SU-DHL-6 (cell line): ENCODE results near the gene SOX1.

Experiments used
- EZH2phosphoT487 ChIP-seq: fragments of 200-600 bp; sonication (generic), shearing (Covaris generic); conservative IDR thresholded peaks from 2 replicates; pipeline ENCODE4 v1.6.1; 2018; ENCODE audit warnings: mild to moderate bottlenecking, antibody characterized with exemption, low read length, moderate library complexity, mixed read lengths
- TF ChIP-seq, protein P1 (sequence below): fragments of 200-600 bp; sonication (generic); IDR thresholded peaks from one replicate; pipeline ENCODE4 v1.5.1; 2017; ENCODE audit warnings: antibody characterized with exemption, mild to moderate bottlenecking, low read length, moderate library complexity; ENCODE audit not compliant: insufficient read depth, poor library complexity, severe bottlenecking

DNA sequence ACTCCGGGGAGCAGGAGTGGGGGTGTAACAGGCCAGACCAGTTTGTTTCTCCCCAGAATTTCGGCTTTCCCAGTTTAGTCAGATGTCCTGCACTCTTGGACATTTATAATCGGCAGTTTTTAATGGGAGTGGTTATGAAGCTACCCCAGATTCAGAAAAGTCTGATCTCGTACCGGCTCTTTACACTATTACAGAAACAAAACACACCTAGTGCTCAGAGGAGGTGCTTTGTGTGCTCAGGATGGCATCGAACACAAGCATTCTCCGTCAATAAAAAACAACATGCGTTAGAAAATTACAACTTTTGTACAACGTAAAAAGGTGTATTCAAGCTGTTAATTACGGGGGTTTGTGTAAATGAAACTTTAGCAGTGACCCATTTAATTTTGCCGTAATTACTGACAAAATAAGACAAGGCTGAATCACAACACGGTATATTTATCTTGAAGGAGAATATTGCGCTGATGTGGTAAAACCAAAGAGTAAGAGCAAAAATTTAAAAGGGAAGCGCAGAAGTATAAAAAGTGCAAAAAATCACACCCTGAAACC lies 6.6 kb upstream of the SOX1 start:
- TF ChIP-seq, protein P1, sequence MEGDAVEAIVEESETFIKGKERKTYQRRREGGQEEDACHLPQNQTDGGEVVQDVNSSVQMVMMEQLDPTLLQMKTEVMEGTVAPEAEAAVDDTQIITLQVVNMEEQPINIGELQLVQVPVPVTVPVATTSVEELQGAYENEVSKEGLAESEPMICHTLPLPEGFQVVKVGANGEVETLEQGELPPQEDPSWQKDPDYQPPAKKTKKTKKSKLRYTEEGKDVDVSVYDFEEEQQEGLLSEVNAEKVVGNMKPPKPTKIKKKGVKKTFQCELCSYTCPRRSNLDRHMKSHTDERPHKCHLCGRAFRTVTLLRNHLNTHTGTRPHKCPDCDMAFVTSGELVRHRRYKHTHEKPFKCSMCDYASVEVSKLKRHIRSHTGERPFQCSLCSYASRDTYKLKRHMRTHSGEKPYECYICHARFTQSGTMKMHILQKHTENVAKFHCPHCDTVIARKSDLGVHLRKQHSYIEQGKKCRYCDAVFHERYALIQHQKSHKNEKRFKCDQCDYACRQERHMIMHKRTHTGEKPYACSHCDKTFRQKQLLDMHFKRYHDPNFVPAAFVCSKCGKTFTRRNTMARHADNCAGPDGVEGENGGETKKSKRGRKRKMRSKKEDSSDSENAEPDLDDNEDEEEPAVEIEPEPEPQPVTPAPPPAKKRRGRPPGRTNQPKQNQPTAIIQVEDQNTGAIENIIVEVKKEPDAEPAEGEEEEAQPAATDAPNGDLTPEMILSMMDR: no peak
- no peak for TF ChIP-seq EZH2phosphoT487
